GM19239 (cell line): Measurements from ENCODE around the gene ATP1A1.

ENCODE experiments used
- DNase-seq: peaks from one replicate; pipeline ENCODE4 v3.0.0; 2011; ENCODE audit warnings: low spot score; ENCODE audit not compliant: insufficient read length
- FAIRE-seq: peaks from 2 replicates; lab custom pipeline; 2011; peaks lifted over from hg19 to GRCh38; lab: Jason Lieb, UNC

Gene ATP1A1

GRCh38 chr1:116386042-116386441 is 13.0 kb downstream of the ATP1A1 start:
- FAIRE-seq, result no peak
- no peak for DNase-seq

- FAIRE-seq (no peak), DNase-seq (no peak)
These were observed 14.5 kb downstream of the ATP1A1 start for GRCh38 chr1:116387551-116387950.

GRCh38 chr1:116388122-116388521 is 15.1 kb downstream of the ATP1A1 start:
- FAIRE-seq (no peak), DNase-seq (no peak)

GRCh38 chr1:116389013-116389412 is 16.0 kb downstream of the ATP1A1 start:
- DNase-seq (no peak), FAIRE-seq (no peak)

- FAIRE-seq (no peak), DNase-seq (no peak)
These were observed 16.6 kb downstream of the ATP1A1 start for GRCh38 chr1:116389686-116390085.

- DNase-seq (no peak), FAIRE-seq (no peak)
These were observed 17.2 kb downstream of the ATP1A1 start for GRCh38 chr1:116390195-116390594.

GRCh38 chr1:116391185-116391584 is 18.1 kb downstream of the ATP1A1 start:
- FAIRE-seq, result no peak
- DNase-seq, result no peak

GRCh38 chr1:116392717-116393404 is 19.8 kb downstream of the ATP1A1 start:
- DNase-seq, result no peak
- FAIRE-seq, result no peak

GRCh38 chr1:116393792-116394191 is 20.7 kb downstream of the ATP1A1 start:
- FAIRE-seq, result no peak
- no peak for DNase-seq

GRCh38 chr1:116394270-116394669 is 21.2 kb downstream of the ATP1A1 start:
- no peak for FAIRE-seq
- no peak for DNase-seq

- DNase-seq (no peak), FAIRE-seq (no peak)
These were observed 23.7 kb downstream of the ATP1A1 start for GRCh38 chr1:116396769-116397168.

- FAIRE-seq (no peak), DNase-seq (no peak)
These were observed 24.7 kb downstream of the ATP1A1 start for GRCh38 chr1:116397728-116398127.

- DNase-seq (no peak), FAIRE-seq (no peak)
These were observed 27.7 kb downstream of the ATP1A1 start for GRCh38 chr1:116400780-116401179.

GRCh38 chr1:116401646-116402176 is 28.7 kb downstream of the ATP1A1 start:
- no peak for DNase-seq
- FAIRE-seq, result no peak

- FAIRE-seq (no peak), DNase-seq (no peak)
These were observed 29.3 kb downstream of the ATP1A1 start for GRCh38 chr1:116402333-116402732.

- DNase-seq, result no peak
- FAIRE-seq, result no peak
These were observed 30.6 kb downstream of the ATP1A1 start for GRCh38 chr1:116403496-116404136.

- DNase-seq, result no peak
- FAIRE-seq, result no peak
These were observed 31.7 kb downstream of the ATP1A1 start for GRCh38 chr1:116404699-116405098.

GRCh38 chr1:116405241-116406135 is 32.4 kb downstream of the ATP1A1 start:
- FAIRE-seq (no peak), DNase-seq (no peak)

GRCh38 chr1:116407033-116407432 is 34.0 kb downstream of the ATP1A1 start:
- FAIRE-seq (no peak), DNase-seq (no peak)

GRCh38 chr1:116408193-116408592 is 35.1 kb downstream of the ATP1A1 start:
- FAIRE-seq, result no peak
- DNase-seq, result no peak
